ENCODE data around the gene KCNH2.
"Not testable (repeated sequence)": the region's sequence is repeated elsewhere in the genome, so short reads cannot be mapped to it uniquely, and the experiment has no call there.

Gene KCNH2

GRCh38 chr7:150910305-150910995, 67.7 kb downstream of the KCNH2 start:
- not testable (repeated sequence) for H3K27ac Mint-ChIP-seq (ENCODE audit: low read depth); DNase-seq (ENCODE audit: low spot score in 2 of 2); H3K36me3 Mint-ChIP-seq (ENCODE audit: insufficient read depth); ATAC-seq (replicated peaks; ENCODE audit: extremely low read depth, poor library complexity, severe bottlenecking); H3K9me3 Mint-ChIP-seq; H3K4me3 Mint-ChIP-seq
- Mint-ChIP-seq H3K4me1 (peaks cover 15% of the 10 kb centered on the region), H3K27me3 (peaks cover 22% of the 10 kb centered on the region)

GRCh38 chr7:150909200-150909995, 68.7 kb downstream of the KCNH2 start:
- Mint-ChIP-seq H3K4me3 (peak overlapping the region; percentile 8), H3K27me3 (peaks cover 21% of the 10 kb centered on the region), H3K36me3 (ENCODE audit: insufficient read depth) (peaks cover 8% of the 10 kb centered on the region), H3K9me3 (no peaks in the 10 kb centered on the region), H3K27ac (ENCODE audit: low read depth) (peak overlapping the region; percentile 49), H3K4me1 (peaks cover 15% of the 10 kb centered on the region)
- peak; percentile 96 for ATAC-seq (replicated peaks; ENCODE audit: extremely low read depth, poor library complexity, severe bottlenecking)
- peak in 1 of 2 donors; percentile 35 for DNase-seq (ENCODE audit: low spot score in 2 of 2)

GRCh38 chr7:150908173-150908572, 69.9 kb downstream of the KCNH2 start:
- Mint-ChIP-seq H3K9me3 (no peaks in the 10 kb centered on the region), H3K27ac (ENCODE audit: low read depth) (no peak overlapping the region), H3K4me1 (peaks cover 15% of the 10 kb centered on the region), H3K36me3 (ENCODE audit: insufficient read depth) (peaks cover 8% of the 10 kb centered on the region), H3K4me3 (no peak overlapping the region), H3K27me3 (peaks cover 33% of the 10 kb centered on the region)
- no peak for DNase-seq (ENCODE audit: low spot score in 2 of 2)
- no peak for ATAC-seq (replicated peaks; ENCODE audit: extremely low read depth, poor library complexity, severe bottlenecking)

GRCh38 chr7:150904011-150904909, 73.9 kb downstream of the KCNH2 start:
- DNase-seq (ENCODE audit: low spot score in 2 of 2) (no peak), ATAC-seq (replicated peaks; ENCODE audit: extremely low read depth, poor library complexity, severe bottlenecking) (no peak)
- Mint-ChIP-seq H3K36me3 (ENCODE audit: insufficient read depth) (peaks cover 5% of the 10 kb centered on the region), H3K4me3 (no peak overlapping the region), H3K9me3 (no peaks in the 10 kb centered on the region), H3K27ac (ENCODE audit: low read depth) (no peak overlapping the region), H3K4me1 (peaks cover 3% of the 10 kb centered on the region), H3K27me3 (peaks cover 63% of the 10 kb centered on the region)

- H3K4me3 Mint-ChIP-seq = no peak overlapping the region
- ATAC-seq (replicated peaks; ENCODE audit: extremely low read depth, poor library complexity, severe bottlenecking) (no peak), DNase-seq (ENCODE audit: low spot score in 2 of 2) (no peak)
- no peak overlapping the region for H3K27ac Mint-ChIP-seq (ENCODE audit: low read depth)
- peaks cover 69% of the 10 kb centered on the region for H3K27me3 Mint-ChIP-seq
- no peaks in the 10 kb centered on the region for H3K9me3 Mint-ChIP-seq
- H3K36me3 Mint-ChIP-seq (ENCODE audit: insufficient read depth) = peaks cover 5% of the 10 kb centered on the region
- H3K4me1 Mint-ChIP-seq = peaks cover 3% of the 10 kb centered on the region
These were observed 74.5 kb downstream of the KCNH2 start for GRCh38 chr7:150903606-150904005.

GRCh38 chr7:150902078-150903033, 75.8 kb downstream of the KCNH2 start:
- H3K27ac Mint-ChIP-seq (ENCODE audit: low read depth) = no peak overlapping the region
- H3K36me3 Mint-ChIP-seq (ENCODE audit: insufficient read depth) = peaks cover 5% of the 10 kb centered on the region
- DNase-seq (ENCODE audit: low spot score in 2 of 2) (no peak), ATAC-seq (replicated peaks; ENCODE audit: extremely low read depth, poor library complexity, severe bottlenecking) (no peak)
- H3K4me3 Mint-ChIP-seq = no peak overlapping the region
- H3K9me3 Mint-ChIP-seq = no peaks in the 10 kb centered on the region
- H3K27me3 Mint-ChIP-seq = peaks cover 82% of the 10 kb centered on the region
- peaks cover 7% of the 10 kb centered on the region for H3K4me1 Mint-ChIP-seq

- no peak for DNase-seq (ENCODE audit: low spot score in 2 of 2)
- ATAC-seq (replicated peaks; ENCODE audit: extremely low read depth, poor library complexity, severe bottlenecking) = no peak
- Mint-ChIP-seq H3K36me3 (ENCODE audit: insufficient read depth) (peaks cover 5% of the 10 kb centered on the region), H3K27me3 (peaks cover 91% of the 10 kb centered on the region), H3K9me3 (no peaks in the 10 kb centered on the region), H3K27ac (ENCODE audit: low read depth) (no peak overlapping the region), H3K4me3 (no peak overlapping the region), H3K4me1 (peaks cover 7% of the 10 kb centered on the region)
These were observed 76.7 kb downstream of the KCNH2 start for GRCh38 chr7:150901160-150902035.

GRCh38 chr7:150900675-150901074, 77.4 kb downstream of the KCNH2 start:
- no peak overlapping the region for H3K4me3 Mint-ChIP-seq
- H3K27me3 Mint-ChIP-seq = peaks cover 92% of the 10 kb centered on the region
- H3K9me3 Mint-ChIP-seq = no peaks in the 10 kb centered on the region
- peaks cover 7% of the 10 kb centered on the region for H3K4me1 Mint-ChIP-seq
- H3K36me3 Mint-ChIP-seq (ENCODE audit: insufficient read depth) = peaks cover 5% of the 10 kb centered on the region
- ATAC-seq (replicated peaks; ENCODE audit: extremely low read depth, poor library complexity, severe bottlenecking) (no peak), DNase-seq (ENCODE audit: low spot score in 2 of 2) (no peak)
- H3K27ac Mint-ChIP-seq (ENCODE audit: low read depth) = no peak overlapping the region

- H3K36me3 Mint-ChIP-seq (ENCODE audit: insufficient read depth) = peaks cover 4% of the 10 kb centered on the region
- DNase-seq (ENCODE audit: low spot score in 2 of 2) = peak; percentile 59 to 70
These were observed 79.6 kb downstream of the KCNH2 start for GRCh38 chr7:150898475-150899011.

GRCh38 chr7:150897502-150898474, 80.3 kb downstream of the KCNH2 start:
- DNase-seq (ENCODE audit: low spot score in 2 of 2) (no peak), ATAC-seq (replicated peaks; ENCODE audit: extremely low read depth, poor library complexity, severe bottlenecking) (no peak)
- Mint-ChIP-seq H3K4me3 (no peak overlapping the region), H3K27ac (ENCODE audit: low read depth) (no peak overlapping the region), H3K36me3 (ENCODE audit: insufficient read depth) (peaks cover 4% of the 10 kb centered on the region), H3K27me3 (peaks cover 83% of the 10 kb centered on the region), H3K4me1 (peaks cover 7% of the 10 kb centered on the region), H3K9me3 (no peaks in the 10 kb centered on the region)

More at GRCh38 chr7:150898475-150899011, 79.6 kb downstream of the KCNH2 start:
- ATAC-seq (replicated peaks; ENCODE audit: extremely low read depth, poor library complexity, severe bottlenecking) = peak; percentile 71
- H3K27ac Mint-ChIP-seq (ENCODE audit: low read depth) = no peak overlapping the region
- H3K9me3 Mint-ChIP-seq = no peaks in the 10 kb centered on the region
- no peak overlapping the region for H3K4me3 Mint-ChIP-seq
- peaks cover 90% of the 10 kb centered on the region for H3K27me3 Mint-ChIP-seq
- peaks cover 7% of the 10 kb centered on the region for H3K4me1 Mint-ChIP-seq
